Neural cell (in vitro differentiated cells): Measurements from ENCODE around the gene FUT6. TPM values are rescaled to one million over a fixed set of nuclear protein-coding genes. Genes with fewer than 3 reads are reported as not detected.

ENCODE experiments used
- H2AFZ ChIP-seq: fragments of 200-600, 300-800 bp; sonication (generic), shearing (Covaris generic); 2 replicates; pipeline ENCODE4 v1.6.0; 2014; ENCODE audit warnings: low read depth, mild to moderate bottlenecking, antibody characterized with exemption, low read length, moderate library complexity
- H3F3A ChIP-seq: fragments of 200-600 bp; shearing (Covaris generic); 2 replicates; pipeline ENCODE4 v1.6.1; 2016; ENCODE audit warnings: mild to moderate bottlenecking, moderate library complexity, mixed read lengths, antibody characterized with exemption, low read length; ENCODE audit not compliant: insufficient read depth, poor library complexity, severe bottlenecking
- H3K27ac ChIP-seq: fragments of 200-600, 300-800 bp; sonication (generic), shearing (Covaris generic); 2 replicates; pipeline ENCODE4 v1.5.1; 2014; ENCODE audit warnings: mild to moderate bottlenecking, low read length, moderate library complexity
- H3K27me3 ChIP-seq: fragments of 300-800, 200-600 bp; sonication (generic), shearing (Covaris generic); 2 replicates; pipeline ENCODE4 v1.6.0; 2014; ENCODE audit warnings: mild to moderate bottlenecking, low read depth, low read length, moderate library complexity; ENCODE audit not compliant: insufficient read depth
- H3K36me3 ChIP-seq: fragments of 300-800, 200-600 bp; sonication (generic), shearing (Covaris generic); 2 replicates; pipeline ENCODE4 v1.5.1; 2014; ENCODE audit warnings: mild to moderate bottlenecking, antibody characterized with exemption, low read length, moderate library complexity; ENCODE audit not compliant: insufficient read depth
- H3K4me2 ChIP-seq: fragments of 300-800, 200-600 bp; sonication (generic), shearing (Covaris generic); 2 replicates; pipeline ENCODE4 v1.6.0; 2014; ENCODE audit warnings: mild to moderate bottlenecking, low read length
- H3K4me3 ChIP-seq: fragments of 300-800, 200-600 bp; sonication (generic), shearing (Covaris generic); 2 replicates; pipeline ENCODE4 v1.5.1; 2014; ENCODE audit warnings: mild to moderate bottlenecking, low read length, moderate library complexity
- H3K79me2 ChIP-seq: fragments of 200-600 bp; shearing (Covaris generic); replicated peaks from 2 replicates; pipeline ENCODE4 v1.6.0; 2014; ENCODE audit warnings: mild to moderate bottlenecking, low read length, moderate library complexity; ENCODE audit not compliant: insufficient read depth
- H3K9ac ChIP-seq: fragments of 300-800, 200-600 bp; sonication (generic), shearing (Covaris generic); 2 replicates; pipeline ENCODE4 v1.6.1; 2016; ENCODE audit warnings: mild to moderate bottlenecking, low read length, mixed read lengths
- H3K9me2 ChIP-seq: fragments of 200-600 bp; shearing (Covaris generic); 2 replicates; pipeline ENCODE4 v1.6.1; 2016; ENCODE audit warnings: mild to moderate bottlenecking, low read length, mixed read lengths; ENCODE audit not compliant: insufficient read depth
- H3K9me3 ChIP-seq: fragments of 200-600, 300-800 bp; sonication (generic), shearing (Covaris generic); 2 replicates; pipeline ENCODE4 v1.6.1; 2016; ENCODE audit warnings: mild to moderate bottlenecking, mixed run types, low read length, moderate library complexity, mixed read lengths
- H4K20me1 ChIP-seq: fragments of 200-600 bp; shearing (Covaris generic); 2 replicates; pipeline ENCODE4 v1.6.1; 2016; ENCODE audit warnings: mild to moderate bottlenecking, mixed run types; ENCODE audit not compliant: insufficient read depth
- EP300 ChIP-seq: fragments of 450-650 bp; conservative IDR thresholded peaks from 2 replicates; pipeline ENCODE4 v1.6.1; 2014; ENCODE audit warnings: antibody characterized with exemption, mild to moderate bottlenecking, moderate library complexity; ENCODE audit not compliant: poor library complexity, severe bottlenecking
- EZH2 ChIP-seq: fragments of 200-600, 300-800 bp; shearing (Covaris generic), sonication (generic); IDR thresholded peaks from 2 replicates; pipeline ENCODE4 v1.6.1; 2014; ENCODE audit warnings: antibody characterized with exemption, low read length, borderline replicate concordance, mild to moderate bottlenecking; ENCODE audit not compliant: insufficient read depth, poor library complexity, severe bottlenecking
- MXI1 ChIP-seq: fragments of 450-650 bp; conservative IDR thresholded peaks from 2 replicates; pipeline ENCODE4 v1.6.1; 2014; ENCODE audit warnings: antibody characterized with exemption, mild to moderate bottlenecking; ENCODE audit not compliant: poor library complexity, severe bottlenecking
- POLR2AphosphoS5 ChIP-seq: IDR thresholded peaks from 2 replicates; pipeline ENCODE4 v1.6.1; 2012
- RAD21 ChIP-seq: fragments of 450-650 bp; conservative IDR thresholded peaks from 2 replicates; pipeline ENCODE4 v1.6.1; 2014; ENCODE audit warnings: antibody characterized with exemption, mild to moderate bottlenecking, moderate library complexity
- SMC3 ChIP-seq: fragments of 450-650 bp; conservative IDR thresholded peaks from 2 replicates; pipeline ENCODE4 v1.6.1; 2014; ENCODE audit warnings: antibody characterized with exemption, mild to moderate bottlenecking, moderate library complexity; ENCODE audit not compliant: poor library complexity
- TAF1 ChIP-seq: IDR thresholded peaks from 2 replicates; pipeline ENCODE4 v1.6.1; 2012; ENCODE audit warnings: low read depth
- polyA plus RNA-seq: library from polyadenylated mRNA; depleted of rRNA; stranded (reverse); fragments of >200 nt; gene quantifications from 2 replicates; pipeline ENCODE4 v1.2.3, GENCODE V29; 2014
- TF ChIP-seq, protein P1 (sequence below): IDR thresholded peaks from 2 replicates; pipeline ENCODE4 v1.6.1; 2012; ENCODE audit warnings: borderline replicate concordance
- TF ChIP-seq, protein P2 (sequence below): fragments of 450-650 bp; IDR thresholded peaks from 2 replicates; pipeline ENCODE4 v1.5.1; 2014; ENCODE audit warnings: antibody characterized with exemption, mild to moderate bottlenecking, moderate library complexity; ENCODE audit not compliant: poor library complexity, severe bottlenecking

Gene FUT6
- polyA plus RNA-seq, 1 donor from 2014 or later = not detected

- Histone ChIP-seq H3K9me2 (no peaks in the 10 kb centered on the region), H3K9me3 (no peaks in the 10 kb centered on the region), H2AFZ (no peak within 1 kb of the TSS), H4K20me1 (no peaks in the 10 kb centered on the region), H3K9ac (no peak within 1 kb of the TSS), H3K4me2 (no peak within 1 kb of the TSS), H3K79me2 (no peaks in the 10 kb centered on the region), H3K27me3 (no peaks in the 10 kb centered on the region), H3K36me3 (no peaks in the 10 kb centered on the region), H3K27ac (no peak within 1 kb of the TSS), H3K4me3 (no peak within 1 kb of the TSS), H3F3A (no peaks in the 10 kb centered on the region)
- no peak for TF ChIP-seq TAF1
- TF ChIP-seq SMC3 = no peak
- TF ChIP-seq RAD21 = no peak
- no peak for TF ChIP-seq POLR2AphosphoS5
- TF ChIP-seq, protein P1, sequence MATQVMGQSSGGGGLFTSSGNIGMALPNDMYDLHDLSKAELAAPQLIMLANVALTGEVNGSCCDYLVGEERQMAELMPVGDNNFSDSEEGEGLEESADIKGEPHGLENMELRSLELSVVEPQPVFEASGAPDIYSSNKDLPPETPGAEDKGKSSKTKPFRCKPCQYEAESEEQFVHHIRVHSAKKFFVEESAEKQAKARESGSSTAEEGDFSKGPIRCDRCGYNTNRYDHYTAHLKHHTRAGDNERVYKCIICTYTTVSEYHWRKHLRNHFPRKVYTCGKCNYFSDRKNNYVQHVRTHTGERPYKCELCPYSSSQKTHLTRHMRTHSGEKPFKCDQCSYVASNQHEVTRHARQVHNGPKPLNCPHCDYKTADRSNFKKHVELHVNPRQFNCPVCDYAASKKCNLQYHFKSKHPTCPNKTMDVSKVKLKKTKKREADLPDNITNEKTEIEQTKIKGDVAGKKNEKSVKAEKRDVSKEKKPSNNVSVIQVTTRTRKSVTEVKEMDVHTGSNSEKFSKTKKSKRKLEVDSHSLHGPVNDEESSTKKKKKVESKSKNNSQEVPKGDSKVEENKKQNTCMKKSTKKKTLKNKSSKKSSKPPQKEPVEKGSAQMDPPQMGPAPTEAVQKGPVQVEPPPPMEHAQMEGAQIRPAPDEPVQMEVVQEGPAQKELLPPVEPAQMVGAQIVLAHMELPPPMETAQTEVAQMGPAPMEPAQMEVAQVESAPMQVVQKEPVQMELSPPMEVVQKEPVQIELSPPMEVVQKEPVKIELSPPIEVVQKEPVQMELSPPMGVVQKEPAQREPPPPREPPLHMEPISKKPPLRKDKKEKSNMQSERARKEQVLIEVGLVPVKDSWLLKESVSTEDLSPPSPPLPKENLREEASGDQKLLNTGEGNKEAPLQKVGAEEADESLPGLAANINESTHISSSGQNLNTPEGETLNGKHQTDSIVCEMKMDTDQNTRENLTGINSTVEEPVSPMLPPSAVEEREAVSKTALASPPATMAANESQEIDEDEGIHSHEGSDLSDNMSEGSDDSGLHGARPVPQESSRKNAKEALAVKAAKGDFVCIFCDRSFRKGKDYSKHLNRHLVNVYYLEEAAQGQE = no peak
- TF ChIP-seq, protein P2, sequence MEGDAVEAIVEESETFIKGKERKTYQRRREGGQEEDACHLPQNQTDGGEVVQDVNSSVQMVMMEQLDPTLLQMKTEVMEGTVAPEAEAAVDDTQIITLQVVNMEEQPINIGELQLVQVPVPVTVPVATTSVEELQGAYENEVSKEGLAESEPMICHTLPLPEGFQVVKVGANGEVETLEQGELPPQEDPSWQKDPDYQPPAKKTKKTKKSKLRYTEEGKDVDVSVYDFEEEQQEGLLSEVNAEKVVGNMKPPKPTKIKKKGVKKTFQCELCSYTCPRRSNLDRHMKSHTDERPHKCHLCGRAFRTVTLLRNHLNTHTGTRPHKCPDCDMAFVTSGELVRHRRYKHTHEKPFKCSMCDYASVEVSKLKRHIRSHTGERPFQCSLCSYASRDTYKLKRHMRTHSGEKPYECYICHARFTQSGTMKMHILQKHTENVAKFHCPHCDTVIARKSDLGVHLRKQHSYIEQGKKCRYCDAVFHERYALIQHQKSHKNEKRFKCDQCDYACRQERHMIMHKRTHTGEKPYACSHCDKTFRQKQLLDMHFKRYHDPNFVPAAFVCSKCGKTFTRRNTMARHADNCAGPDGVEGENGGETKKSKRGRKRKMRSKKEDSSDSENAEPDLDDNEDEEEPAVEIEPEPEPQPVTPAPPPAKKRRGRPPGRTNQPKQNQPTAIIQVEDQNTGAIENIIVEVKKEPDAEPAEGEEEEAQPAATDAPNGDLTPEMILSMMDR = no peak
- TF ChIP-seq EZH2 = no peak
- no peak for TF ChIP-seq EP300
- no peak for TF ChIP-seq MXI1
Observed at GRCh38 chr19:5851302-5851701, 11.8 kb upstream of the FUT6 start, which contains the start of gene FUT3. Gene FUT3, minus strand, starts transcription at chr19:5851449.

DNA sequence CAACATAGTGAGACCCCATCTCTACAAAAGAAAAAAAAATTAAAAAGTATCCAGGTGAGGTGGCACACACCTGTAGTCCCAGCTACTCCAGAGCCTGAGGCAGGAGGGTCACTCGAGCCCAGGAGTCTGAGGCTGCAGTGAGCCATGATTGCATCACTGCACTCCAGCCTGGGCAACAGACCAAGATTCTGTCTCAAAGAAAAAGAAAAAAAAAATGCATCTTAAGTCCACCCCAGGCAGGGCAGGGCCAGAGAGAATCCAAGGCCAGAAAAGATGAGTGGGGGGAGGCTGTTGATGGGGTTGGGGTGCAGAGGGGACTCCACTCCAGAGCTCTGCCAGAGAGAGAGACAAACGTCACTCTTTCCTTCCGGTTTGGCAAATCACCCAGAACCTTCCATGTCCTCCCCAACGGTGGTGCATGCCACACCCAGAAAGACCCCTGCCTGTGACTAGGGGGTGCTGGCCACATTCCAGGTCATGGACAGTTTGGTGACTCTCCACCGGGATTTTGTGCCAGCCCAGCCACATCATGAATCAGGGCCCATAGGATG is 11.3 kb upstream of the FUT6 start:
- H3K4me2 ChIP-seq = no peak overlapping the region
- H2AFZ ChIP-seq = no peak overlapping the region

More for the DNA sequence above, 11.3 kb upstream of the FUT6 start:
- Histone ChIP-seq H3K27ac (no peak overlapping the region), H4K20me1 (no peaks in the 10 kb centered on the region), H3K9ac (no peak overlapping the region), H3K4me3 (no peak overlapping the region), H3K9me2 (no peaks in the 10 kb centered on the region), H3F3A (no peaks in the 10 kb centered on the region), H3K27me3 (no peaks in the 10 kb centered on the region), H3K79me2 (no peaks in the 10 kb centered on the region), H3K36me3 (no peaks in the 10 kb centered on the region), H3K9me3 (no peaks in the 10 kb centered on the region)
- TF ChIP-seq MXI1 (no peak), POLR2AphosphoS5 (no peak), EP300 (no peak), SMC3 (no peak), TAF1 (no peak), EZH2 (no peak), RAD21 (no peak)
- TF ChIP-seq, protein P1 = no peak
- TF ChIP-seq, protein P2 = no peak
